ENCODE data around the gene EVC. TPM values are rescaled to one million over a fixed set of nuclear protein-coding genes. Genes with fewer than 3 reads are reported as not detected.

EVC gene
- total RNA-seq, 2 donors from 2014 or later, result 18.4 to 30.0 TPM

DNA sequence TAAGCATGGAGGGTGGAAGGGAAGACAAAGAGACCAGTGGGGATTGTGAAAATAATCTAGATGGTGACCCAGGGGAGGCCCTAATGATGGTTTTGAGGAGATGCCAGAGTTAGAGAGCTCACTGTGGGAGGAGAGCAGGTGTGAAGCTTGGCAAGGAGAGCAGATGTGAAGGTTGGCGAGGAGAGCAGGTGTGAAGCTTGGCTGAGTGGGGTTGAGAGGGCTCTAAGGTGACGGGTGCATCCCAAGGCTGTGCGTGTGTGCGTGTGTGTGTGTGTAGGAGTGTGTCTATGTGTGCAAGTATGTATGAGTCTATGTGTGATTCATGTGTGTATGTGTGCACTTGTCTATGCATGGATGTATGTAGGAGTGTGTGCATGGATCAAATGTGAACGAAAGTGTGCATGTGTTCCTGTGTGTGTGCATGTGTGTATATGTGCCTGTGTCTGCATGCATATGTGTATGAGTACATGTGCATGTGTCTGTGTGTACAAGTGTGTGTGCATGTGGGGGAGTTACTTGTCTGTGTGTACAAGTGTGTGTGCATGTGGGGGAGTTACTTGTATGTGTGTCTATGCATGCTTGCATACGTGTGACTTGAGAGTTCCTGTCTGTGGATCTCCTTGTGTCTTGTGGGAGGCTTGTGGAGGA is 72.0 kb downstream of the EVC start:
- no peaks in the 10 kb centered on the region for H3K9me3 ChIP-seq
- peak; percentile 29 to 71 (median 66) for DNase-seq
- ATAC-seq, result peak; percentile 38
- no peaks in the 10 kb centered on the region for H3K27me3 ChIP-seq
- H3K4me3 ChIP-seq, result no peak overlapping the region
- WGBS, 2 donors, result 52 to 59% methylated on average over 6 of the region's 6 CpGs
- no peak for TF ChIP-seq POLR2A (IDR thresholded peaks at IDR 0.05)
- TF ChIP-seq, protein P1, sequence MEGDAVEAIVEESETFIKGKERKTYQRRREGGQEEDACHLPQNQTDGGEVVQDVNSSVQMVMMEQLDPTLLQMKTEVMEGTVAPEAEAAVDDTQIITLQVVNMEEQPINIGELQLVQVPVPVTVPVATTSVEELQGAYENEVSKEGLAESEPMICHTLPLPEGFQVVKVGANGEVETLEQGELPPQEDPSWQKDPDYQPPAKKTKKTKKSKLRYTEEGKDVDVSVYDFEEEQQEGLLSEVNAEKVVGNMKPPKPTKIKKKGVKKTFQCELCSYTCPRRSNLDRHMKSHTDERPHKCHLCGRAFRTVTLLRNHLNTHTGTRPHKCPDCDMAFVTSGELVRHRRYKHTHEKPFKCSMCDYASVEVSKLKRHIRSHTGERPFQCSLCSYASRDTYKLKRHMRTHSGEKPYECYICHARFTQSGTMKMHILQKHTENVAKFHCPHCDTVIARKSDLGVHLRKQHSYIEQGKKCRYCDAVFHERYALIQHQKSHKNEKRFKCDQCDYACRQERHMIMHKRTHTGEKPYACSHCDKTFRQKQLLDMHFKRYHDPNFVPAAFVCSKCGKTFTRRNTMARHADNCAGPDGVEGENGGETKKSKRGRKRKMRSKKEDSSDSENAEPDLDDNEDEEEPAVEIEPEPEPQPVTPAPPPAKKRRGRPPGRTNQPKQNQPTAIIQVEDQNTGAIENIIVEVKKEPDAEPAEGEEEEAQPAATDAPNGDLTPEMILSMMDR (IDR thresholded peaks at IDR 0.05), result no peak
- H3K36me3 ChIP-seq (replicated peaks in 1 of 2; ENCODE audit: insufficient read depth in 1 of 2, low read depth in 2 of 2), result no peaks in the 10 kb centered on the region
- intact Hi-C loops (cut with DNase I), result no loop called here
- peaks cover 8% of the 10 kb centered on the region for H3K4me1 ChIP-seq
- H3K27ac ChIP-seq, result no peak overlapping the region

DNA sequence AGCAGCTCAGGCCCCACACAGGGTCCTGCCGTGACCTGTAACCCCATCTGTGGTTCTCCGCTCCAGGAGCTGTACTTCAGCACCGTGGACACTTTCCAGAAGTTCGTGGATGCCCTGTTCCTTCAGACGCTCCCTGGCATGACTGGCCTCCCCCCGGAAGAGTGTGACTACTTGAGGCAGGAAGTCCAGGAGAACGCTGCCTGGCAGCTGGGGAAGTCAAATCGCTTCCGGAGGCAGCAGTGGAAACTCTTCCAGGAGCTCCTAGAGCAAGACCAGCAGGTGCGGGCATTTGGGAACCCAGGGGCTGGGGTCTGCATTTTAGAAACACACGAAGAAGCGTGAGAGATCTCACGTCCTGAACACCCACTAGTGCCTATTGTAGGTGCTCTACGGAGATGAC is 72.5 kb downstream of the EVC start:
- WGBS, 2 donors, result 84 to 89% methylated on average over 11 to 14 of the region's 14 CpGs
- TF ChIP-seq, protein P1 (IDR thresholded peaks at IDR 0.05), result no peak
- TF ChIP-seq POLR2A (IDR thresholded peaks at IDR 0.05), result no peak
- Histone ChIP-seq H3K4me1 (peaks cover 8% of the 10 kb centered on the region), H3K36me3 (replicated peaks in 1 of 2; ENCODE audit: insufficient read depth in 1 of 2, low read depth in 2 of 2) (no peaks in the 10 kb centered on the region), H3K27ac (no peak overlapping the region), H3K9me3 (no peaks in the 10 kb centered on the region), H3K4me3 (no peak overlapping the region), H3K27me3 (no peaks in the 10 kb centered on the region)
- ATAC-seq, result no peak
- DNase-seq, result no peak
- intact Hi-C loops (cut with DNase I), result no loop called here

- H3K9me3 ChIP-seq, result no peaks in the 10 kb centered on the region
- peaks cover 8% of the 10 kb centered on the region for H3K4me1 ChIP-seq
- 92% methylated on average over 6 of the region's 6 CpGs for WGBS, 2 donors
- H3K4me3 ChIP-seq, result no peak overlapping the region
- no peak for ATAC-seq
- no peak overlapping the region for H3K27ac ChIP-seq
- no peak for TF ChIP-seq POLR2A (IDR thresholded peaks at IDR 0.05)
- TF ChIP-seq, protein P1 (IDR thresholded peaks at IDR 0.05), result no peak
- DNase-seq, result no peak
- intact Hi-C loops (cut with DNase I), result no loop called here
- H3K27me3 ChIP-seq, result no peaks in the 10 kb centered on the region
- no peaks in the 10 kb centered on the region for H3K36me3 ChIP-seq (replicated peaks in 1 of 2; ENCODE audit: insufficient read depth in 1 of 2, low read depth in 2 of 2)
Observed at GRCh38 chr4:5784021-5784420, 73.0 kb downstream of the EVC start.

DNA sequence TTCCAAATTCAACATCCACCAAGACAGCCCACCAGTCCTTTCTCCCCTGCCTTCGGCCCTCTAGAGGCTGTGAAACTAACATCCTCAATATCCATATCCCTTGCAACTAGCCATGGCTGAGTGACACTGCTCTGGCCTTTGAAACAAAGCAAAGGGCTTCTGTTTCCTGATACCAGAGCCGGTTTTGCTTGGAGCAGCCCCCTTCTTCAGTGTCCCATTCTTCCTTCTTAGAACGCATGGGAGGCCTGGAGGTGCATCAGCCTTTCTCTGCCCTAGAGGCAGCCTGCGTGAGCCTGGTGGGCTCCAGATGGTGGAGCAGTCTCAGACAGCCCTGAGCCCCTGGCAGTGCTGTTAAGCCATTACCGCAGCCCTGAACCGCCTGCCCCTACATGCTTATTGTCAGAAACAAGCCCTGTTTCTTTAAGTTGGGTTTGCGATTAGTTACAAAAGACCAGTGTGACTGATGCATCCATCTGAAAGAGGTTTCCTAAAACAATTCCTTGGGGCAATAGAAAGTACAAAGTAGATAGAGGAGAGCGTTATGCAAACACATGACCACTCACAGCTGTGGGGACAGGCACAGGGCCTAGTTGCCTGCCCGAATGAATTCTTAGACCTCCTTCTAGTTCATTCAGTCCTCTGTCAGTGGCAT is 74.1 kb downstream of the EVC start:
- peaks cover 8% of the 10 kb centered on the region for H3K4me1 ChIP-seq
- TF ChIP-seq, protein P1 (IDR thresholded peaks at IDR 0.05), result no peak
- no peak for TF ChIP-seq POLR2A (IDR thresholded peaks at IDR 0.05)
- ATAC-seq (no peak), DNase-seq (no peak)
- H3K4me3 ChIP-seq, result no peak overlapping the region
- no peak overlapping the region for H3K27ac ChIP-seq
- H3K27me3 ChIP-seq, result no peaks in the 10 kb centered on the region
- H3K9me3 ChIP-seq, result no peaks in the 10 kb centered on the region
- H3K36me3 ChIP-seq (replicated peaks in 1 of 2; ENCODE audit: insufficient read depth in 1 of 2, low read depth in 2 of 2), result no peaks in the 10 kb centered on the region
- 86 to 93% methylated on average over 9 of the region's 9 CpGs for WGBS, 2 donors
- intact Hi-C loops (cut with DNase I), result no loop called here
